Fibroblast of lung (primary cell): ENCODE data around the gene SGSM2. TPM values are rescaled to one million over a fixed set of nuclear protein-coding genes. Genes with fewer than 3 reads are reported as not detected.

Source experiments
- DNase-seq, 2 donors: peaks; one replicate each; pipeline versions ENCODE4 v3.0.0 to v3.0.0-alpha.2; 2010; ENCODE audit warnings: low read depth in 2 of 2
- H2AFZ ChIP-seq: 2 replicates; pipeline ENCODE4 v1.5.1; 2012; ENCODE audit warnings: low read length, control low read depth, inconsistent platforms
- H3K27ac ChIP-seq: 2 replicates; pipeline ENCODE4 v1.5.1; 2011; ENCODE audit warnings: low read length, control low read depth; ENCODE audit not compliant: insufficient read depth
- H3K27me3 ChIP-seq: 2 replicates; pipeline ENCODE4 v1.5.1; 2011; ENCODE audit warnings: mild to moderate bottlenecking, low read length; ENCODE audit not compliant: control insufficient read depth, insufficient read depth
- H3K36me3 ChIP-seq: 2 replicates; pipeline ENCODE4 v1.5.1; 2011; ENCODE audit warnings: low read length; ENCODE audit not compliant: control insufficient read depth, insufficient read depth
- H3K4me1 ChIP-seq: 2 replicates; pipeline ENCODE4 v1.5.1; 2011; ENCODE audit warnings: low read length; ENCODE audit not compliant: control insufficient read depth, insufficient read depth; ENCODE audit errors: extremely low read depth
- H3K4me2 ChIP-seq: 2 replicates; pipeline ENCODE4 v1.5.1; 2011; ENCODE audit warnings: low read length, control low read depth; ENCODE audit not compliant: insufficient read depth; ENCODE audit errors: extremely low read depth
- H3K4me3 ChIP-seq, 4 experiments: fragments of 200-600 bp in 1 of 4; sonication (generic) in 1 of 4; replicated peaks in 1 of 4; 2 replicates each; pipeline ENCODE4 v1.5.1; 2011 to 2016; ENCODE audit warnings: low read length in 4 of 4, low read depth in 3 of 4, mild to moderate bottlenecking in 3 of 4, control low read depth in 2 of 4, inconsistent platforms in 1 of 4, mixed read lengths in 1 of 4; ENCODE audit not compliant: insufficient read depth in 1 of 4; ENCODE audit errors: control extremely low read depth in 1 of 4
- H3K79me2 ChIP-seq: 2 replicates; pipeline ENCODE4 v1.5.1; 2012; ENCODE audit warnings: mild to moderate bottlenecking, low read length, inconsistent platforms; ENCODE audit not compliant: control insufficient read depth, insufficient read depth
- H3K9ac ChIP-seq: 2 replicates; pipeline ENCODE4 v1.5.1; 2011; ENCODE audit warnings: mild to moderate bottlenecking, low read length, control low read depth; ENCODE audit not compliant: insufficient read depth
- H3K9me3 ChIP-seq: 2 replicates; pipeline ENCODE4 v1.5.1; 2012; ENCODE audit warnings: low read depth, low read length; ENCODE audit not compliant: control insufficient read depth, insufficient read depth
- H4K20me1 ChIP-seq: 2 replicates; pipeline ENCODE4 v1.5.1; 2011; ENCODE audit warnings: low read length; ENCODE audit not compliant: control insufficient read depth, insufficient read depth; ENCODE audit errors: extremely low read depth
- CTCF ChIP-seq, 2 donors: IDR thresholded peaks in 1 of 2; conservative IDR thresholded peaks in 1 of 2; 1 replicate in 1 of 2; 2 replicates in 1 of 2; pipeline ENCODE4 v1.5.1; 2011 to 2012; ENCODE audit warnings: low read length in 2 of 2, control low read depth in 1 of 2, inconsistent platforms in 1 of 2, low read depth in 1 of 2, mild to moderate bottlenecking in 1 of 2
- EZH2 ChIP-seq: IDR thresholded peaks from 2 replicates; pipeline ENCODE4 v1.5.1; 2012; ENCODE audit warnings: low read length, control low read depth, mild to moderate bottlenecking; ENCODE audit errors: missing control alignments
- polyA plus RNA-seq, 2 donors: library from polyadenylated mRNA; depleted of rRNA in 1 of 2; stranded (reverse) in 1 of 2; unstranded in 1 of 2; fragments of >200 nt; gene quantifications; 2 replicates each; pipeline ENCODE4 v1.2.1, GENCODE V29; 2011 to 2012; ENCODE audit warnings: missing spikeins in 1 of 2
- total RNA-seq: library from RNA; depleted of rRNA; stranded (reverse); fragments of >200 nt; gene quantifications from 2 replicates; pipeline ENCODE4 v1.2.1, GENCODE V29; 2014

The SGSM2 gene
- total and polyA plus RNA-seq, 2 donors (not counting 1 experiment from before 2014, with no cell fraction given) = 23.4 to 31.5 TPM

- Histone ChIP-seq H3K4me1 (peaks cover 39% of the 10 kb centered on the region), H4K20me1 (no peaks in the 10 kb centered on the region), H3K27ac (peak overlapping the region; percentile 90), H3K79me2 (no peaks in the 10 kb centered on the region), H3K4me3 (no peak overlapping the region), H3K4me2 (peak overlapping the region; percentile 52), H3K27me3 (no peaks in the 10 kb centered on the region), H2AFZ (no peak overlapping the region), H3K9me3 (no peaks in the 10 kb centered on the region), H3K36me3 (no peaks in the 10 kb centered on the region), H3K9ac (peak overlapping the region; percentile 1)
- peak; percentile 92 to 93 for DNase-seq
- no peak for TF ChIP-seq EZH2
- TF ChIP-seq CTCF (conservative IDR thresholded peaks at IDR 0.05 in 1 of 2, IDR thresholded peaks at IDR 0.05 in 1 of 2; ENCODE audit: low read depth in 1 of 2, low read length in 2 of 2) = no peak
Measured at GRCh38 chr17:2406903-2407790, 69.8 kb downstream of the SGSM2 start.

DNA sequence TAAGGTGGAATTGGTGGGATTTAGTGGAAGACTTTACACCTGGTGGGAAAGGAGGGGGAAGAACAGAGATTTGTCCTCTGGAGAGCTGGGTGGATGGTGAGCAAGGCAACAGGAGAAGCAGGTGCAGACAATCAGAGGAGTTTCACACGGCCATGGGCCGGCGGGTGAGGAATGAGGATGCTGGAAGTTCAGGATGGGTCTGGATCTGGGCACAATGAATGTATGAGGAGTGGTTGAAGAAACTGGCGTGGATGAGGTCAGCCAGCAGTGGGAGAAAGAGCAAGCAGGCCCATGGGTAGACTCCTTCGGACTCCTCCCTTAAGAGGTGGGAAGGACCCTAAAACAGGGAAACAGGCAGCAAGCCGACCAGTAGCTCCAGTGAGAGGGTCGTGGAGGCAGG is 73.7 kb downstream of the SGSM2 start:
- no peak overlapping the region for H3K9ac ChIP-seq
- H3K4me1 ChIP-seq = peaks cover 18% of the 10 kb centered on the region
- no peak overlapping the region for H3K4me3 ChIP-seq
- no peak overlapping the region for H2AFZ ChIP-seq
- H3K27ac ChIP-seq = no peak overlapping the region
- peaks cover 4% of the 10 kb centered on the region for H3K36me3 ChIP-seq
- DNase-seq = no peak
- no peaks in the 10 kb centered on the region for H4K20me1 ChIP-seq
- H3K27me3 ChIP-seq = no peaks in the 10 kb centered on the region
- H3K79me2 ChIP-seq = no peaks in the 10 kb centered on the region
- no peaks in the 10 kb centered on the region for H3K9me3 ChIP-seq
- H3K4me2 ChIP-seq = no peak overlapping the region
- TF ChIP-seq CTCF (conservative IDR thresholded peaks at IDR 0.05 in 1 of 2, IDR thresholded peaks at IDR 0.05 in 1 of 2; ENCODE audit: low read depth in 1 of 2, low read length in 2 of 2) = no peak
- TF ChIP-seq EZH2 = no peak

- Histone ChIP-seq H3K9ac (no peak overlapping the region), H3K79me2 (no peaks in the 10 kb centered on the region), H3K27me3 (no peaks in the 10 kb centered on the region), H3K27ac (peak overlapping the region; percentile 45), H3K9me3 (no peaks in the 10 kb centered on the region), H3K36me3 (peaks cover 4% of the 10 kb centered on the region), H2AFZ (no peak overlapping the region), H3K4me1 (peaks cover 3% of the 10 kb centered on the region), H3K4me3 (no peak overlapping the region), H4K20me1 (no peaks in the 10 kb centered on the region), H3K4me2 (no peak overlapping the region)
- DNase-seq = peak in 1 of 2 donors; percentile 44
- TF ChIP-seq CTCF (conservative IDR thresholded peaks at IDR 0.05 in 1 of 2, IDR thresholded peaks at IDR 0.05 in 1 of 2; ENCODE audit: low read depth in 1 of 2, low read length in 2 of 2) = no peak
- TF ChIP-seq EZH2 = no peak
Measured at GRCh38 chr17:2412561-2413021, 75.3 kb downstream of the SGSM2 start.
